MM.1S (cell line): ENCODE data around the gene RINL.

ENCODE experiments used
- EZH2 ChIP-seq: fragments of 300-600 bp; sonication (generic); optimal IDR thresholded peaks from 2 replicates; pipeline ENCODE3; 2017; ENCODE audit warnings: low read depth, mild to moderate bottlenecking, antibody characterized with exemption, low read length, mixed read lengths
- EZH2phosphoT487 ChIP-seq: fragments of 300-600 bp; sonication (generic); IDR thresholded peaks from 2 replicates; pipeline ENCODE4 v1.6.1; 2018; ENCODE audit warnings: antibody characterized with exemption, low read length
- TF ChIP-seq, protein P1 (sequence below): fragments of 300-600 bp; sonication (generic); IDR thresholded peaks from 2 replicates; pipeline ENCODE4 v1.5.1; 2016; ENCODE audit warnings: antibody characterized with exemption, low read length, mixed read lengths

GRCh38 chr19:38917921-38918491 lies 39.9 kb upstream of the RINL start:
- TF ChIP-seq, protein P1, sequence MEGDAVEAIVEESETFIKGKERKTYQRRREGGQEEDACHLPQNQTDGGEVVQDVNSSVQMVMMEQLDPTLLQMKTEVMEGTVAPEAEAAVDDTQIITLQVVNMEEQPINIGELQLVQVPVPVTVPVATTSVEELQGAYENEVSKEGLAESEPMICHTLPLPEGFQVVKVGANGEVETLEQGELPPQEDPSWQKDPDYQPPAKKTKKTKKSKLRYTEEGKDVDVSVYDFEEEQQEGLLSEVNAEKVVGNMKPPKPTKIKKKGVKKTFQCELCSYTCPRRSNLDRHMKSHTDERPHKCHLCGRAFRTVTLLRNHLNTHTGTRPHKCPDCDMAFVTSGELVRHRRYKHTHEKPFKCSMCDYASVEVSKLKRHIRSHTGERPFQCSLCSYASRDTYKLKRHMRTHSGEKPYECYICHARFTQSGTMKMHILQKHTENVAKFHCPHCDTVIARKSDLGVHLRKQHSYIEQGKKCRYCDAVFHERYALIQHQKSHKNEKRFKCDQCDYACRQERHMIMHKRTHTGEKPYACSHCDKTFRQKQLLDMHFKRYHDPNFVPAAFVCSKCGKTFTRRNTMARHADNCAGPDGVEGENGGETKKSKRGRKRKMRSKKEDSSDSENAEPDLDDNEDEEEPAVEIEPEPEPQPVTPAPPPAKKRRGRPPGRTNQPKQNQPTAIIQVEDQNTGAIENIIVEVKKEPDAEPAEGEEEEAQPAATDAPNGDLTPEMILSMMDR, result no peak
- TF ChIP-seq EZH2, result no peak
- no peak for TF ChIP-seq EZH2phosphoT487
